Measurements from ENCODE around the gene ASXL1.

GRCh38 chr20:32458061-32458836, 100.1 kb downstream of the ASXL1 start:
- TF ChIP-seq, protein P1, sequence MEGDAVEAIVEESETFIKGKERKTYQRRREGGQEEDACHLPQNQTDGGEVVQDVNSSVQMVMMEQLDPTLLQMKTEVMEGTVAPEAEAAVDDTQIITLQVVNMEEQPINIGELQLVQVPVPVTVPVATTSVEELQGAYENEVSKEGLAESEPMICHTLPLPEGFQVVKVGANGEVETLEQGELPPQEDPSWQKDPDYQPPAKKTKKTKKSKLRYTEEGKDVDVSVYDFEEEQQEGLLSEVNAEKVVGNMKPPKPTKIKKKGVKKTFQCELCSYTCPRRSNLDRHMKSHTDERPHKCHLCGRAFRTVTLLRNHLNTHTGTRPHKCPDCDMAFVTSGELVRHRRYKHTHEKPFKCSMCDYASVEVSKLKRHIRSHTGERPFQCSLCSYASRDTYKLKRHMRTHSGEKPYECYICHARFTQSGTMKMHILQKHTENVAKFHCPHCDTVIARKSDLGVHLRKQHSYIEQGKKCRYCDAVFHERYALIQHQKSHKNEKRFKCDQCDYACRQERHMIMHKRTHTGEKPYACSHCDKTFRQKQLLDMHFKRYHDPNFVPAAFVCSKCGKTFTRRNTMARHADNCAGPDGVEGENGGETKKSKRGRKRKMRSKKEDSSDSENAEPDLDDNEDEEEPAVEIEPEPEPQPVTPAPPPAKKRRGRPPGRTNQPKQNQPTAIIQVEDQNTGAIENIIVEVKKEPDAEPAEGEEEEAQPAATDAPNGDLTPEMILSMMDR (IDR thresholded peaks at IDR 0.05 in 8 of 11, conservative IDR thresholded peaks at IDR 0.05 in 3 of 11) = no peak
- TF ChIP-seq POLR2AphosphoS5 (IDR thresholded peaks at IDR 0.05) = no peak
